Peyer's patch (tissue), 4 donors: ENCODE results near the gene TBATA.

Source experiments
- CTCF ChIP-seq, 6 experiments: fragments of 450-650 bp in 4 of 6; fragments of 200-600 bp in 2 of 6; sonication (generic) in 1 of 6; IDR thresholded peaks; one replicate each; pipeline ENCODE4 v1.5.1; 2017 to 2019; ENCODE audit warnings: antibody characterized with exemption in 6 of 6, mild to moderate bottlenecking in 3 of 6, moderate library complexity in 1 of 6
- POLR2A ChIP-seq, 2 donors: fragments of 450-650 bp; IDR thresholded peaks; one replicate each; pipeline ENCODE4 v1.5.1; 2017; ENCODE audit warnings: antibody characterized with exemption in 2 of 2, mild to moderate bottlenecking in 2 of 2, moderate library complexity in 2 of 2

- TF ChIP-seq CTCF (IDR thresholded peaks at IDR 0.05) (no peak), POLR2A (IDR thresholded peaks at IDR 0.05) (no peak)
These were observed 26.7 kb upstream of the TBATA start for GRCh38 chr10:70811881-70812280.
